ENCODE results near the gene PLXNB1.

The PLXNB1 gene

DNA sequence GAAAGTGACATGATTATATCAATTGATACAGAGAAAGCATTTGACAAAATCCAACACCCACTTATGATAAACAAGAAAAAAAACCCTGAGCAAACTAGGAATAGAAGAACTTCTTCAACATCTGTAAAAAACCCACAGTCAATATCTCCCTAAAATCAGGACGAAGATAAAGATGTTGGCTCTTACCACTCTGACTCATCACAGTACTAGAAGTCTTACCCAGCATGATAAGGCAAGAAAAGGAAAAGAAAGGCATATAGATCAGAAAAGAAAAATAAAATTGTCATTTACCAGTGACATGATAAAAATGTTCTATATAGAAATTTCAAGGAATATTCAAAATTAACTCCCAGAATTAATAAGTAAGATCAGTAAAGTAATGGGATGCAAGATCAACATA, 65.0 kb downstream of the PLXNB1 start:
- DNase-seq = no peak

DNA sequence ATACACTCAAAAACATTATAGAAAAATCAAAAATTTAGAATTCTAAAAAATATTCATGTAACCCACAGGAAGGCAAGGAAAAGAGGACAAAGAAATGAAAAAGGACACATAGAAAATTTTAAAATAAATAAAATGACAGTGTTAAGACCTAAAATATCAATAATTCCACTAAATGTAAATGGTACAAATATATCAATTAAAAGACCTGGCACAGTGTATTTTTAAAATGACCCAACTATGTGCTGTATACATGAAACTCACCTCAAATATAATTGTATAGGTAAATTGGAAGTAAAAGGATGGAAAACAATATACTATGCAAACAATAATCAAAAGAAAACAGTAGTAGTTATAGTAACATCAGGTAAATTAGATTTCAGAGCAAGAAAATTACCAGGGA, 68.0 kb downstream of the PLXNB1 start:
- DNase-seq = no peak

DNA sequence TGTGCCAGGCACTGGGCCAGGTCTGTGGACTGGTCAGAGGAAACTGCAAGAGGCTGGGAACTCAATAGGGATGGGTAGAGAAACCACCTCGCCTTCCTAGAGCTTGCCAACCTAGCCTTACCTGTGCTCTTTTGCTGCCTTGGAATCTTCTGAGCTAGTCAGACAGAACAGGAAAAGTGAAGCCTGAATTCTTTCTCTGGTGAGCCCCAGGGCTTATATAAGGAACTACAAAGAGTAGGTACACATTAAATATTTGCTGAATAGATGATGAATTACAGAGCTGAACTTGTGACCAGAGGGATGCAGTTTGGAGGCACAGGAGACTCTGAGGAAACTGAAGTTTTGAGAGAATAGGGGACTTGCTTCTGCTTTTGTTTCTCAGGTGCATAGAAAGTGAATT, 73.5 kb downstream of the PLXNB1 start:
- no peak for DNase-seq

DNA sequence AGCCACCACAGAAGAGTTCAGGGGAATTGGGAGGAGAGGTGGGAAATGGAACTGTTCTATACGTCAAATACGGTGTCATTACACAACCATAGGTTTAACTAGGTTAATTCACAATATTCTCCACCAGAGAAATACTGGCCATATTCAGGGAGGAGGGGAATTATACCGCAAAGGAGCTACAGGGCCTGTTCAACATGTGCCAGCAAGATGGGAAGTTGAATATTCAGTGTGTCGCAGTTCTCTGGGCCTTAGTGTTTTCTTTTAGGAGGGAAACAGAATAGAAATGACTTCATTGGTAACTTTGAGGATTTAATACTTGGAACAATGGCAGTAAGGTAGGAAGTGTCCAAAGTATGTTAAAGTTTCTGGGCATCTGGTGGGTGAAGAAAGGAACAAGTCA, 75.9 kb downstream of the PLXNB1 start:
- DNase-seq = no peak

Data from fibroblast of skin of back (primary cell).